HG02610 (cell line): ENCODE results near the gene AUTS2.

Experiments used
- ATAC-seq: cut with Tn5 transposase; IDR thresholded peaks from one replicate; pipeline ENCODE4 v1.9.1; 2021; ENCODE audit warnings: mild to moderate bottlenecking, moderate library complexity; ENCODE audit not compliant: unreplicated experiment

The AUTS2 gene

GRCh38 chr7:69837387-69838068 lies 239.3 kb downstream of the AUTS2 start:
- ATAC-seq = no peak

- peak; percentile 58 for ATAC-seq
These were observed 241.5 kb downstream of the AUTS2 start for GRCh38 chr7:69839782-69840181.

DNA sequence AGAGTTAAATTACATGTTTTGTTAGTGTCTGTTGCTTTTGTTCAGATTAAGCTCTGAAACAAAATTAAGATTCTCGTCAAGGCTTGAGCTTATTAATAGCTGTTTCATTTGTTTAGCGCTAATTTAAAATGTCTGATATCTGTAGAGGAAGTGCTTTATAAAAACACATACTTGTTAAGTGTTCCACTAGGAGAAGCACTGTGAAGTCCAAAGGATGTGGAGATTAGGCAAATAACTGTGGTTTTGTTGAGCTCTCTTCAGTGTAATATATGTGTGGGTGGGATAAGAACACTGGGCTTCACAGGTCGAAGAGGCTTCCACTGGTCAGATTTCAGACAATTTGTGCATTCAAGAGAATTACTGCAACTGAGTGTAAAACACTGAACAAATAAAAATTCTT lies 242.0 kb downstream of the AUTS2 start:
- peak; percentile 36 for ATAC-seq

DNA sequence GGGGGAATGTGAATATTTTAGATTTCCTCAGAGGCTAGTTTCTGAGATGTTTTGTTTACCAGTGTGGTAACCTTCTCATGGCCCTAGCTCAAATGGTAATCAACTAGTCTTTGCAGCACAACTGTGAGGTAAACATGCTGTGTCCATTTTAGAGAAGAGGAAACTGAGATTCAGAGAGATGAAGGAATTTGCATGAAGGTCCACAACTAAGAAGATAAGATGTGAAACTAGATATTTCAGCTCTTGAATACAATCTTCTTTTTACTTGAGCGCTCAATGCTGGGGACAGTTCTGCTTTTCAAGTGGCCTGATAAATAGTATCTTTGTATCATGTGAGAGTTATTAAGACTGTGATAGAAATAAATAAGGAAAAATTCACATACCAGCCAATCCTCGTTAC lies 245.4 kb downstream of the AUTS2 start:
- ATAC-seq = peak; percentile 31

GRCh38 chr7:69844264-69844868 lies 246.1 kb downstream of the AUTS2 start:
- ATAC-seq = peak; percentile 63

- peak; percentile 39 for ATAC-seq
These were observed 247.6 kb downstream of the AUTS2 start for GRCh38 chr7:69845721-69846495.

GRCh38 chr7:69847921-69848612 lies 249.8 kb downstream of the AUTS2 start:
- ATAC-seq = no peak

- ATAC-seq = no peak
These were observed 251.0 kb downstream of the AUTS2 start for GRCh38 chr7:69849268-69849667.

DNA sequence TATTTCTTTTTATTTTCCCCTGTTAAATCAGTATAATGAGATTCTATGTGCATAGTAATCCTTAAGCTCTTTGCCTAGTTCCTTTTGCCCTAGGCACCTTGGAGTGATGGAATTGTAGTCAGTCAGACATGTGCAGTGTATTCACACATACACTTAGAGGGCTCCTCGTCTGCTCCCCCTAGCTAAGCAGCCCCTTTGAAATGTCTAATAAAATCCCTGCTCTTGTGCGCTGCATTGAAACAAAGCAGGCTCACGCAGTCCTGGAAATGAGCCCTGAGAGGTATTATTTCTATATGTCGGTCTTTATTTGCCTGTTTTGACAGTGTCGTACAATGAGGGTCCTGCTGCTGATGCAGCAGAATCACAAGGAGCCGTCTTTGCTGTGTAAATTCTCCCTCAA lies 258.7 kb downstream of the AUTS2 start:
- no peak for ATAC-seq

DNA sequence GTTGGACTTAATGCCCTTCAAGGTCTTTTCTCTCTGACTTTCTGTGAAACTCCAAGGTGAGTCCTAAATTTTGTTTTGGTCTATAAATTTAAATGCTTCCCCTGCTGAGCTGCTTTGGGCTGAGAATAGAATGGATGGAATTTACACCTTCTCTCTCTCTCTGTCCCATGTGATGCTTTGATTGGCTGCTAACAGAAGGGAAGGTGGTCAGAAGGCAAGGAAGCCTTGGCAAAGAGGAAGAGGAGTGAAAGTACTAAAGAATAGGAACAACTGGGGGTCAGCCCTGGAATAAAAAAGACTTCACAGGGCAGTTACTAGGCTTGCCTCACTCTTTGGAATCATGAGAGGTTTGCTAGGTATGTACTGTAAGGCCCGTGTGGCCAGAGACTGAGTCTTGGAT lies 260.2 kb downstream of the AUTS2 start:
- no peak for ATAC-seq

DNA sequence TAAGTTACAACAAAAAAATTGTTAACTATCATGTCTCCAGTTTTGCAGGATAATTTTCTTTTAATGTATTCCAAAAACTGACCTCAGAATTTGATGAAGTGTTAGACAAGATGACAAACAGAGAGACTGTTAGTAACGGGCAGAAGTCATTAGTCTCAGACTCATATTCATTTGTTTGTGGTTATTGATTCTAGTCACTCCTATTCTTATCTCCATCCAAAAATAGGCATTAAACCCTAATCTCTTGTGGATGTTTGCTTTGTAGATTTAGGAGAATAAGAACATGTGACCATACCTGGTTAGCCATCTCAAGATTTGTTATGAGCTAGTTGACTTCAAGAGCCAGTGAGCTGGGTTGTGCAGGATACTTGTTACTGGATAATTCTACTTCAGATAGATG lies 261.1 kb downstream of the AUTS2 start:
- peak; percentile 59 for ATAC-seq

GRCh38 chr7:69860486-69860885 lies 262.2 kb downstream of the AUTS2 start:
- no peak for ATAC-seq

DNA sequence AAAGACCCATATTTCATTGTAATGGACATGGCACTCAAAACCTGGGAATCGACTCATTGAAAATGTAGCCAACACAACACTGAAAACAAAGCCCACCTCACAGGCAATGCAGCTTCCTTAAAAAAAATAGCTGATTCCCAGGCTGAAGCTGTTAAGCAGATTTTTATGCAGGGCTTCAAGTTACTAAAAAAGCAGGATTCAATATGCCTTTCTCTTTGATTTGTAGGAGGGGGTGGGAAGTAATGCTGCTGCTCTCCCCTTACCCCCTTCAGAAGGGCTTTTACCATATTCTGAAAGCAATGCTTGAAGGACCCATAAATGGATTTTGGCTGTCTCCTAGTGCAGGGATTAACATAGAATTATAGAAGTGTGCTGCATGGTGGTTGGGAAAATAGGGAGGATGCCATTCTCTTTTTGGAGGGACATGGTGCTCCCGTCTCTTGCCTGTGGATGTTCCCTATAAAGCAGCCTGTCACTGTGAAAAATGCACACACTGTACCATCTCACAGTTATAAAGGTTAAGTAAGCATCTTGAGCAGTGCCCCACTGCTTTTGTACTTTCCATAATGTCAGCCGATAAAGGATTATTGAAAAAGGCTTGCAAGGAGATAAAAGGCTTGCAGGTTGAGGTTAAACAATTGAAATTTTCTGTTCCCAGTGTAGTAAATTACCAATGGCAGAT lies 262.8 kb downstream of the AUTS2 start:
- no peak for ATAC-seq

DNA sequence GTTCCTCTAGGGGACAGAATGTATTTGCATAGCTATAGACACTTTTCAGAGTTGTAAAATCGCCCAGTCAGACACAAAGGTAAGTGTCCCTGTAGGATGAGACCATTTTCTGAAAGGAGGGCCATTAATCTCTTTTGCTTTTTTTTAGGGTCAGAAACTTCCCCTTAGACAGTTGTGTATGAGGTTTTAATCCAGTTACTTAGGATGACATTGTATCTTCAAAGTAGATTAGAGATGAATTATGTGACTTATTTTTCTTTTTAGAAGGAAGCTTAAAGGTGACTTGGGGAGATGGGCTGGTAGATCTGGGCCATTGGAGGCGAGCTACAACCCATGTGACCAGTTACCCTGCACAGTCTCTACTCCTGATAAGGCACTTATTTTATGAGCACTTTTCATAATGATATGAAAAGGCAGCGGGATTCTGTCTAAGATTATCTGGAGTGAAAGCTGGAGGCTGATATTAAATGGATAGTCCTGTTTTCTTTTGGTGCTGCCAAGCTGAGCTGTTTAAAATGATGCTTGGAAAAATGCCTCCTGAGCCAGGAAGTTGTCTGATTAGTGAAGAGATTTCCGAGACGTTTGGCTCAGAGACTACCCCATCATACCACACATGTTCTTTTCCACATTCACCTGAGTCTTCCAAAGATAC lies 264.3 kb downstream of the AUTS2 start:
- ATAC-seq = no peak

- no peak for ATAC-seq
These were observed 266.0 kb downstream of the AUTS2 start for GRCh38 chr7:69864274-69864673.

GRCh38 chr7:69864822-69865221 lies 266.5 kb downstream of the AUTS2 start:
- peak; percentile 87 for ATAC-seq

DNA sequence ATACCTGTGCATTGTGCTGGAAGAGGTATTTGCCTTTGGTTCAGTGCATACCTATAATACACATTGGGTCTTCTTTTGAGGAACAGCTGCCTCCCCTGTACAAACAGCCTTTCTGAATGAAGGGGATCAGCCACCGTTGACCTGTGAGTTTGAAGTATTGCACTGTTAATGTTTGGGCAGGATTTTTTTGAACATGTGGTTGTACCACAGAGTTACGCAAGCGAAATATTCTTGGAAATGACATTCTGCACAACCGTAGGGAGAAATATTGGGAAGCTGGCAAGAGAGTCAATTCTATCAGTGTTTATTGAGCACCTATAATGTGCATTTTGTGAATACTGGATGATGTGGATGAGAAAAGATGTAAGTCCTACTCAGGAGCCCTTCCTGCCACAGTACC lies 270.6 kb downstream of the AUTS2 start:
- no peak for ATAC-seq

- ATAC-seq = no peak
These were observed 273.1 kb downstream of the AUTS2 start for GRCh38 chr7:69871213-69871885.

- ATAC-seq = no peak
These were observed 273.8 kb downstream of the AUTS2 start for GRCh38 chr7:69871886-69872569.
